Dermis microvascular lymphatic vessel endothelial cell (primary cell): ENCODE data around the gene CEMIP. TPM values are rescaled to one million over a fixed set of nuclear protein-coding genes. Genes with fewer than 3 reads are reported as not detected.
"Not testable (repeated sequence)": the region's sequence is repeated elsewhere in the genome, so short reads cannot be mapped to it uniquely, and the experiment has no call there.

Experiments used
- DNase-seq, 2 donors: peaks; one replicate each; pipeline versions ENCODE4 v3.0.0 to v3.0.0-alpha.2; 2010; ENCODE audit warnings: low read depth in 2 of 2
- total RNA-seq: library from RNA; depleted of rRNA; stranded (reverse); fragments of >200 nt; gene quantifications from 2 replicates; pipeline ENCODE4 v1.2.1, GENCODE V29; 2014

CEMIP gene
- total RNA-seq, 1 donor from 2014 or later = 0.26 TPM

- DNase-seq = no peak
Observed at GRCh38 chr15:80755885-80756284, 23.3 kb upstream of the CEMIP start.

GRCh38 chr15:80758130-80758745 is 20.9 kb upstream of the CEMIP start:
- DNase-seq = no peak

- no peak for DNase-seq
Observed at GRCh38 chr15:80760960-80761359, 18.2 kb upstream of the CEMIP start.

GRCh38 chr15:80761754-80762153 is 17.4 kb upstream of the CEMIP start:
- DNase-seq = no peak

GRCh38 chr15:80763235-80763634 is 15.9 kb upstream of the CEMIP start:
- DNase-seq = not testable (repeated sequence)

GRCh38 chr15:80764535-80764934 is 14.6 kb upstream of the CEMIP start:
- no peak for DNase-seq

GRCh38 chr15:80766275-80766674 is 12.9 kb upstream of the CEMIP start:
- DNase-seq = no peak

- DNase-seq = no peak
Observed at GRCh38 chr15:80768158-80768557, 11.0 kb upstream of the CEMIP start.

- DNase-seq = no peak
Observed at GRCh38 chr15:80769153-80769828, 9.9 kb upstream of the CEMIP start.

GRCh38 chr15:80769829-80770705 is 9.1 kb upstream of the CEMIP start:
- no peak for DNase-seq

GRCh38 chr15:80773122-80773551 is 6.0 kb upstream of the CEMIP start:
- no peak for DNase-seq

GRCh38 chr15:80773792-80774352 is 5.3 kb upstream of the CEMIP start:
- DNase-seq = no peak

GRCh38 chr15:80774486-80774885 is 4.7 kb upstream of the CEMIP start:
- DNase-seq = no peak

- no peak for DNase-seq
Observed at GRCh38 chr15:80775338-80775737, 3.8 kb upstream of the CEMIP start.

- peak; percentile 81 to 89 for DNase-seq
Observed at GRCh38 chr15:80776420-80777045, 2.6 kb upstream of the CEMIP start.

- peak in 1 of 2 donors; percentile 52 for DNase-seq
Observed at GRCh38 chr15:80777137-80777536, 2.0 kb upstream of the CEMIP start.

- no peak for DNase-seq
Observed at GRCh38 chr15:80777826-80778620, 1.1 kb upstream of the CEMIP start.

GRCh38 chr15:80778621-80778963 is 578 bp upstream of the CEMIP start:
- DNase-seq = no peak

- peak in 1 of 2 donors; percentile 19 for DNase-seq
Observed at GRCh38 chr15:80779658-80780415, 667 bp downstream of the CEMIP start.
